Esophagus squamous epithelium (tissue), 5 donors: Measurements from ENCODE around the gene OLFML1. TPM values are rescaled to one million over a fixed set of nuclear protein-coding genes. Genes with fewer than 3 reads are reported as not detected.

Source experiments
- DNase-seq: peaks from one replicate; lab custom pipeline; 2025; lab: John Stamatoyannopoulos, UW
- H3K27ac ChIP-seq, 4 donors: fragments of 200-600 bp; sonication (generic); one replicate each; pipeline ENCODE4 v1.5.1; 2016 to 2019; ENCODE audit warnings: mild to moderate bottlenecking in 1 of 4
- H3K27me3 ChIP-seq, 4 donors: fragments of 200-600 bp; sonication (generic); 1 replicate in 3 of 4; 2 replicates in 1 of 4; pipeline versions ENCODE4 v1.5.1 to v1.6.0; 2017 to 2021; ENCODE audit warnings: antibody characterized with exemption in 1 of 4
- H3K36me3 ChIP-seq, 3 donors: fragments of 200-600 bp; sonication (generic); one replicate each; pipeline ENCODE4 v1.5.1; 2016 to 2019
- H3K4me1 ChIP-seq, 3 donors: fragments of 200-600 bp; sonication (generic); one replicate each; pipeline ENCODE4 v1.5.1; 2017 to 2019
- H3K4me3 ChIP-seq, 4 donors: fragments of 200-600 bp; sonication (generic); 1 replicate in 3 of 4; 2 replicates in 1 of 4; pipeline ENCODE4 v1.5.1; 2016 to 2019; ENCODE audit warnings: mild to moderate bottlenecking in 2 of 4, moderate library complexity in 1 of 4
- H3K9me3 ChIP-seq, 3 donors: fragments of 200-600 bp; sonication (generic); one replicate each; pipeline ENCODE4 v1.5.1; 2016 to 2019
- POLR2A ChIP-seq, 4 donors: fragments of 450-650 bp; IDR thresholded peaks; one replicate each; pipeline ENCODE4 v1.6.1; 2017; ENCODE audit warnings: antibody characterized with exemption in 4 of 4, mild to moderate bottlenecking in 4 of 4, moderate library complexity in 3 of 4
- WGBS, 2 donors: methylation state at CpG; one replicate each; pipeline ENCODE4 v1.1.5; 2018; 5-methylcytosine and 5-hydroxymethylcytosine counted together
- intact Hi-C: fragments of 100-400 bp; cut with DNase I; formaldehyde crosslinking; loops from one replicate; pipeline ENCODE4 v1.15.0; 2022
- total RNA-seq, 4 donors: library from RNA; depleted of rRNA; stranded (reverse); fragments of >200 nt; gene quantifications; one replicate each; pipeline ENCODE4 v1.1.0, GENCODE V29; 2016
- TF ChIP-seq, protein P1 (sequence below), 6 experiments: fragments of 450-650 bp in 4 of 6; fragments of 200-600 bp in 2 of 6; sonication (generic) in 2 of 6; IDR thresholded peaks; one replicate each; pipeline ENCODE4 v1.5.1; 2016 to 2019; ENCODE audit warnings: antibody characterized with exemption in 6 of 6, mild to moderate bottlenecking in 4 of 6, moderate library complexity in 4 of 6
- donor health status: DM: yes; HTN: yes; CAD: no.

OLFML1 gene
- total RNA-seq, 4 donors from 2014 or later, result 0.35 to 6.3 (median 2.4) TPM; not detected in 1

DNA sequence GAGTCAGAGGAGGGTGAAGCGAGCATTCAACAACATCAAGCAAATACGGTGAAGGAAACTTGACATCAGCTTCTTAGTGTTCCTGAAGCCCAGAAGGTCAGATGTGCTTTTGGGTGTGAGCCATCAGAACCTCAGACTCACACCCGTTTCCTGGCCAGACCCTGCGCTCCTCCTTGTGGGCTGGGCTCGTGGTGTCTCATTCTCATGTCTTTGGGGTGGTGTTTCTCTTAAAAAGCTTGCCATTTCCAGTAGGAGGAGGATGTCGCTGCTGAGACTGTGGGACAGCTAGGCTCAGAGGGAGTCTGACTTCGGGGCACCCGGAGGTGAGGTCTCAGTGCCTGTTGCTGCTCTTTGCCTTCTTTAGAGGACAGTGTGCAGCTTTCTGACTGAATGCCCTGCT is 52.7 kb downstream of the OLFML1 start:
- 38 to 50% methylated on average over 5 to 6 of the region's 8 CpGs for WGBS, 2 donors
- H3K27ac ChIP-seq, result peak overlapping the region; percentile 67 to 83 (median 75)
- peaks cover 0 to 4% (median 0%) of the 10 kb centered on the region in 3 donors for H3K36me3 ChIP-seq
- H3K27me3 ChIP-seq, result no peaks in the 10 kb centered on the region
- no peaks in the 10 kb centered on the region for H3K9me3 ChIP-seq
- peaks cover 13 to 59% (median 18%) of the 10 kb centered on the region in 3 donors for H3K4me1 ChIP-seq
- TF ChIP-seq POLR2A (IDR thresholded peaks at IDR 0.05), result no peak
- TF ChIP-seq, protein P1, sequence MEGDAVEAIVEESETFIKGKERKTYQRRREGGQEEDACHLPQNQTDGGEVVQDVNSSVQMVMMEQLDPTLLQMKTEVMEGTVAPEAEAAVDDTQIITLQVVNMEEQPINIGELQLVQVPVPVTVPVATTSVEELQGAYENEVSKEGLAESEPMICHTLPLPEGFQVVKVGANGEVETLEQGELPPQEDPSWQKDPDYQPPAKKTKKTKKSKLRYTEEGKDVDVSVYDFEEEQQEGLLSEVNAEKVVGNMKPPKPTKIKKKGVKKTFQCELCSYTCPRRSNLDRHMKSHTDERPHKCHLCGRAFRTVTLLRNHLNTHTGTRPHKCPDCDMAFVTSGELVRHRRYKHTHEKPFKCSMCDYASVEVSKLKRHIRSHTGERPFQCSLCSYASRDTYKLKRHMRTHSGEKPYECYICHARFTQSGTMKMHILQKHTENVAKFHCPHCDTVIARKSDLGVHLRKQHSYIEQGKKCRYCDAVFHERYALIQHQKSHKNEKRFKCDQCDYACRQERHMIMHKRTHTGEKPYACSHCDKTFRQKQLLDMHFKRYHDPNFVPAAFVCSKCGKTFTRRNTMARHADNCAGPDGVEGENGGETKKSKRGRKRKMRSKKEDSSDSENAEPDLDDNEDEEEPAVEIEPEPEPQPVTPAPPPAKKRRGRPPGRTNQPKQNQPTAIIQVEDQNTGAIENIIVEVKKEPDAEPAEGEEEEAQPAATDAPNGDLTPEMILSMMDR (IDR thresholded peaks at IDR 0.05), result no peak
- peak overlapping the region in 2 of 4 donors; percentile 18 to 25 for H3K4me3 ChIP-seq
- intact Hi-C loops, result no loop called here
- no peak for DNase-seq

DNA sequence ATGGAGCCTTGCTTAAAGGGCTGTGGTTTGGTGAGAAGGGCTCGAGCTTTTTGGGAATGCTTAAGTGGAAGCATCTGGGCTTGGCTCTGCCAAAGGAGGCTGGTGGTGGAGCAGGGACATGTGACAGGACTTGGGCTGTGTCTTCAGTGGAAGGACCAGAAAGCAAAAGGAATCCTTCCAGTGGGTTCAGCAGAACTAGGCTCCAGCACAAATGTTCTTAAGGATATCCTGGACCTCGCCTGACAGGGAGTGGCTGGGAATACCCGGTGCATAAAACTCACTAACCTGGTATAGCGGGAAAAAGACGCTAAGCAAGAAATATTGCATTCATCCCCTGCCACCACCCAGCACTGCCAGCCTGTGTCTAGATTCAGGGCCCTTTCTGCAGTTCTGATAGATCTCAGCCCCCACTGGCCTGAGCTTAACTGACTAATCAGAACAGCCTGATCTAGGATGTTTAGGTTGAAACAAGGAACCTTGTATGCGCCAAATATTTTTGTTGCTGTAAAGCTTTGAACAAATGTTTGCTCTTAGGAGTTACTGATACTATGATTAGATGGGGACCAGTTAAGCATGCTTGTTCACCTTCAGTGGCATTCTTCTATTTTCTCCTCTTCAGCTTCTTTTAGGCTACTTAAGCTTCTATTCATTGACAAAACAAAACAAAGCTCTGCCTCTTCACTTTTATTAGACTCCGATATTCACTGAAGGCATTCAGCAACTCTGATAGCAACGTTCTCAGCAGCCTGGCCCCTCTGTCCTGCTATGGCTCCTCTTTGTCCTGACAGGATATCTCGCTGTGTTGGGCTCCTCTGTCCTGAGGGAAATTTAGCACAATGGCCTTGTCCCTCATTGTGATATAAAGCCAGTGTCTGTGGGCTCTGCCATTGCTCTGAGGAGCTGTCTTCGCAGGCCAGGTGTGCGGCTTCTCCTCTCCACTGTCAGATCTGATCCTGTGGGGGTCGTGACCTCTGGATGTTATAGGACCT is 53.5 kb downstream of the OLFML1 start:
- WGBS, 2 donors, result 43 to 69% methylated on average over 9 to 10 of the region's 12 CpGs
- peaks cover 13 to 63% (median 18%) of the 10 kb centered on the region in 3 donors for H3K4me1 ChIP-seq
- peak overlapping the region; percentile 67 to 83 (median 75) for H3K27ac ChIP-seq
- H3K9me3 ChIP-seq, result no peaks in the 10 kb centered on the region
- DNase-seq, result no peak
- intact Hi-C loops, result no loop called here
- H3K27me3 ChIP-seq, result no peaks in the 10 kb centered on the region
- H3K36me3 ChIP-seq, result peaks cover 0 to 4% (median 0%) of the 10 kb centered on the region in 3 donors
- TF ChIP-seq POLR2A (IDR thresholded peaks at IDR 0.05), result no peak
- TF ChIP-seq, protein P1 (IDR thresholded peaks at IDR 0.05), result no peak
- H3K4me3 ChIP-seq, result peak overlapping the region in 2 of 4 donors; percentile 18 to 25

DNA sequence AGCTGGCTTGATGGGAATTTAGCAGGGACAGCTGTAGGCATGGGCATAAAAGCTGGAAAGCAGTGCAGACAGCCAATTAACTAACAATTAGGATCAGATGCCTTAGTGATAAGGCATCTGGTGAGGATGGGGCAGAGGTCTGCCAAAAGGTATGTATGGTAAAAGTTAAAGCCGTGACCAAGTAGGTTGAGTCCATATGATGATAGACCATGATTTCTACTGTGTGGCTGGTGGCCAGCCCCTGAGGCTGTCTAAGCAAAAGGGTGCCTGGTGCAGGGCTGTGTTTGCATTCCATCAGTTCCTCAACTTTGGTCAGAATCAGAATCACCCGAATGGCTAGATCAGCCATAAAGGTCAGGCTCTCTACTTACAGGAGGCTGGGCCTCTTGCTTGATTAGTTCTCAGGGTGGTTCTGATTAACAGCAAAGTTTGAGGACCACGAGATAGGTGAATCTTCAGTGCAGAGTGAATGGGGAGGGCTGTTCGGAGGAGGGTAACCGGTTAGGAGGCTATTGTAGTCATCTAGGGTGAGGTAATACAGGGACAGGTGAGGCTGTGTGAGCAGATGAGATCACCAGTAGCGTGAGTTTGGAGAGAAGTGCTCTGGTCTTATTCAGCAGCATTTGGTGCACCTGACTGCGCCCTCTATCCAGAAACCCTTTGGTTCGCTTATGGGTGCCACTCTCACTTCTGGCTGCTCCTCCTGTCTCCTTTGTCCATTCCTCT is 55.7 kb downstream of the OLFML1 start:
- H3K36me3 ChIP-seq, result no peaks in the 10 kb centered on the region
- no peaks in the 10 kb centered on the region for H3K27me3 ChIP-seq
- no peaks in the 10 kb centered on the region for H3K9me3 ChIP-seq
- 71 to 81% methylated on average over 8 of the region's 8 CpGs for WGBS, 2 donors
- intact Hi-C loops, result no loop called here
- no peak for DNase-seq
- peaks cover 13 to 76% (median 21%) of the 10 kb centered on the region in 3 donors for H3K4me1 ChIP-seq
- H3K27ac ChIP-seq, result peak overlapping the region in 2 of 4 donors; percentile 66 to 79
- no peak overlapping the region for H3K4me3 ChIP-seq
- no peak for TF ChIP-seq POLR2A (IDR thresholded peaks at IDR 0.05)
- TF ChIP-seq, protein P1 (IDR thresholded peaks at IDR 0.05), result no peak

DNA sequence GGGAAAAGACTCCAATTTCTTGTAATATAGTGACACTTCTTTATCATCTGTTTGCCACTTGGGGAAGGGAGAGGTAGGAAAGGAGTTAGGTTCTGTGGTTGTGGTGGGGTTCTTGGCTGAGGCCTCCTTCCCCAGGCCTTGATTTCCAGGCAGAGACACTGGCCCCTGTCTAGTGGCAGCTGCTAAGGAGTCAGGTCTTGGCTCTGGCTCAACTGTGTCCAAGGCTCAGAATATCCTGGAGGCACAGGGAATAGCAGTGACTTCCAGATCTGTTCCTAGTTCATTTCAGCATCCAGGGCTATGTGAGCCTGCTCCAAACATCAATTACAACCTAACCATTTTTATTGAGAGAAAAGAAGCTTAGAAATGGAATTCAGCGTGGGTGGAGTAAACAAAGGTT is 58.0 kb downstream of the OLFML1 start:
- no peak overlapping the region for H3K4me3 ChIP-seq

More for the DNA sequence above, 58.0 kb downstream of the OLFML1 start:
- no peak overlapping the region for H3K27ac ChIP-seq
- H3K9me3 ChIP-seq, result no peaks in the 10 kb centered on the region
- no peaks in the 10 kb centered on the region for H3K27me3 ChIP-seq
- H3K4me1 ChIP-seq, result peaks cover 18 to 82% (median 30%) of the 10 kb centered on the region in 3 donors
- WGBS, 2 donors, result 73 to 89% methylated on average over 1 of the region's 1 CpG
- no peak for TF ChIP-seq POLR2A (IDR thresholded peaks at IDR 0.05)
- TF ChIP-seq, protein P1 (IDR thresholded peaks at IDR 0.05), result no peak
- intact Hi-C loops, result no loop called here
- no peak for DNase-seq
- H3K36me3 ChIP-seq, result no peaks in the 10 kb centered on the region
